GM18907 (cell line): Measurements from ENCODE around the gene ZDHHC18.
"Not testable (repeated sequence)": the region's sequence is repeated elsewhere in the genome, so short reads cannot be mapped to it uniquely, and the experiment has no call there.

Source experiments
- ATAC-seq: cut with Tn5 transposase; IDR thresholded peaks from one replicate; pipeline ENCODE4 v1.9.1; 2021; ENCODE audit warnings: mild to moderate bottlenecking, moderate library complexity; ENCODE audit not compliant: unreplicated experiment

ZDHHC18 gene

DNA sequence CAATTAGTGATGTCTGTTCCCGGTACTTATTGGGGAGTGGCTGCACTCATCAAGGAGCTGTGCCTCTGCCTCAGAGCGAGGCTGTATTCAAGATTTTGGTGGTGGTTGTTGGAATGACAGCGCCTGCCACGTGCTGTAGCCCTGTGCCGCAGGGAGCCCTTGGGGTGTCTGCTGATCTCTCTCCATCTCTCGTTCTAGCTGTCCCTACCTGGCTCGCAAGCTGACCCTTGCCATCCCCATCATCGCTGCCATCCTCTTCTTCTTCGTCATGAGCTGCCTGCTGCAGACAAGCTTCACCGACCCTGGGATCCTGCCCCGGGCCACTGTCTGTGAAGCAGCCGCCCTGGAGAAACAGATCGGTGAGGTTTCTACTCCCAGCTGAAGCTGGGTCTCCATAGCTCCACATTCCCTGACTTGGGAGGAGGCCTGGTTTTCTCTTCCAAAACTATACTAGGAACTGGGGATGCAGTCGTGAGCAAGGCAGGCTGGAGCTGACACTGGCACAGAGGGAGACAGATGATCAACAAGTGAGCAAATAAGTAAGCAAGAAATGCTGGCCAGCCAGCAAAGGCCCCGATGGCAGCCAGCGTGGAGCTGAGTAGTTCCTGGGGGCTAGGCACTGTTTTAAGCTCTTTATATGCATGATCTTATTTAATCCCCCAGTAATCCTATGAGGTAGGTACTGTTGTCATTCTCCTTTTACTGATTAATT is 5.9 kb downstream of the ZDHHC18 start:
- no peak for ATAC-seq

DNA sequence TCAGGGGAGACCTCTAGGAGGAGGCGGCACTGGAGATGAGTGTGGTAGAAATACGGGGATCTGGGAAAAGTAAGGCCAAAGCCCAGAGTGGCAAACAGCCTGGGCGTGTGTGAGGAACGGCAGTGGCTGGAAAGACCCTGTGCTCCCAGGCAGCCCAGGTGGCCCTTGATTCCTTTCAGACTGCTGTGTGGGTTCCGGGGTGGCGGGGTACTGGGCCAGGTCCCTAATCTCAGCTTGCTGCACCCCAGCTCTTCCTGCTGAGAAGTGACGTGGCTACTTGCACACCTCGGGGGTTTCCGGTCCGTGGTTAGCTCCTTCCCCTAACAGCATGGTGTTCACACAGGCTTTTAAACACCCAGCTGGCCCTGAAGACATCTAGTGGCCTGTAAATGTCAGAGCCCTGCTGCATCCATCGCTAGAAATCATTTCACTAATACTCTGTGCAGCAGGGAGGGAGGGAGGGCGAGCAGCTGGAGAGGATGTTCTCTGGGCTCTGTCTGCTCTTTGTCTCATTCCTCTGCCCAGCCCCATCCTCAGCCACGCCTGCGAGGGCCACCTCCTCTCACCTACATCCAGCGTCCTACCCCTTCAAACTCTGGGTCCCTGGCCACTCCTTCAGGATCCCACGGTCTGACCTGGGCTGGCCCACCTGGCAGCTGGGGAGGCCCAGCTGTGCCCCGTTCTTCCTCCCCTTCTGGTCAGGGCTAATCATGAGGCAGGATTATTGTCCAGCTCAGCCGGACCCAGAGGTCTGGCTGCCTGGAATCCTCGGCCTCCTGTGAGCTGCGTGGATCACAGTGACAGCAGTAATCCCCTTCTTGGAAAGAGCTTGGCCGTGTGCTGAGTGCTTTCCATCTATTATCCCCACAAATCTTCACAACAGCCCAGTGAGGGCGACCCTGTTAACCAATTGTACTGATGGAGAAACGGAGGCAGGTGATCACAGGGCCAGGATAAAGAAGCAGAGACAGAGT is 7.2 kb downstream of the ZDHHC18 start:
- ATAC-seq = peak; percentile 74

DNA sequence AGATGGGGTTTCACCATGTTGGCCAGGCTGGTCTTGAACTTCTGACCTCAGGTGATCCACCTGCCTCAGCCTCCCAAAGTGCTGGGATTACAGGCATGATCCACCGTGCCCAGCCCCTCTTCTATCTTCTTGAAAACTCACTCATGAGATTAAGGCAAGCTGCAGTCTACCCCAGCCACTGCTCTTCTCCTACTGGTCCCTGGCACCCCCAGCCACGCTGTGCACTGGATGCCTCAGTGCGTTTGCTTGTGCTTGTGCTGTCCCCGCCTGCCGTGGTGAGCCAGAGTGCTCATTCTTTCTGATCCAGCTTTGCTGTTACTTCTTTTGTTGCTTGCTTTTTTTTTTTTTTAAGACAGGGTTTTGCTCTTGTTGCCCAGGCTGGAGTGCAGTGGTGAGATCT is 11.2 kb downstream of the ZDHHC18 start:
- not testable (repeated sequence) for ATAC-seq

DNA sequence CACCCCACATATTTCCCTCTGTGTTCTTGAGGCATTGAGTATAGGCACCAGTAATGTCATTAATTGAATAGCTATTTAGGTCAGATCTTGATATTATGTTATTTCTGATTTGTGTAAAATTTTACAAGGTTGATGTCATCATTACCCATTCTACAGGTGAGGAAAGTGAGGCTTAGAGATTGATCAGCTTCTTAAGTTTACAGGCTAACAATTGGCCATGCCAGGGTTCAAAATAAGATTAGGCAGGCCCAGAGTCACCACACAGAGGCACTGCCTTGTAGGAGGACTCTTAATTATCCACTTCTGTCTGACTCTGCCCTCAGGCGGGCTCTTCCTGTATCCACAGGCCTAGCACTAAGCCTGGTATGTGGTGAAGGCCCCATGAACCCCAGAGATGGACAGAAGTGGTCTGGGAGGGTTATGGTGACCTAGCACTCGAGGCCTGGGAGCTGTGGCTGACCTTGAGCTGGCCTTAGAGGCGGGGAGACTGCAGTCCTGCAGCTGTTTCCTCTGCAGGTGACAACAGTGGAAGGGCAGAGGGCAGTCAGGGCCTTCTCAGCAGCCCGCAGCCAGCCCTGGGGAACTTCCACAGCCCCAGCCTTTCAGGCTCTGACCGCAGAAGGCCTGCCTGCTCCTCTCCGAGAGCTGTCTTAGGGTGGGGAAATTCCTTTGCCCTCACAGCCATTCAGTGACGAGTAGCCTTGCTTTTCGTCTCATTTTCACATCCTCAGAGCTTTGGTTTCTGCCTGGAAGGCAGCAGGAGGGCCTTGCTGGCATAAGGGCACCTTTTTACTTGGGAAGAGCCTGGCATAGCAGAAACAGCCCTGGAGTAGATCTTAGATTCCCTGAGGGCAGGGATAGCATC is 12.2 kb downstream of the ZDHHC18 start:
- peak; percentile 85 for ATAC-seq

DNA sequence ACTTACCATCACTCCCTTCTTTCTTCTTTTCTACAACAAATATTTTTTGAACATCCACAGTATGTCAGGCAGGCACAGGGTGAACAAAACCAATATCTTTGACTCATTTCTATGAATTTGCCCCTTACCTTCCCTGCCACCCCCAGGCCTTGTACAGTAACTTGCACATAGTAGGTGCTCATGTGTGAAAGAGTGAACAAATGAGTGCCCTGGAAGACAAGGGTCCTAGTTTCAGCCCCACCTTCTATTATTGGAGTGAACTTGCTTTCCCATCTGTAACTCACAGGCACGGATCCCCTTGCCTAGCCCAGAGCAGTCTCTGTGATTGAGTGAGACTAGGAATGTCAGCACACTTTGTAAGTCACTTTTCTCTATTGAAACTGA is 12.8 kb downstream of the ZDHHC18 start:
- peak; percentile 15 for ATAC-seq

DNA sequence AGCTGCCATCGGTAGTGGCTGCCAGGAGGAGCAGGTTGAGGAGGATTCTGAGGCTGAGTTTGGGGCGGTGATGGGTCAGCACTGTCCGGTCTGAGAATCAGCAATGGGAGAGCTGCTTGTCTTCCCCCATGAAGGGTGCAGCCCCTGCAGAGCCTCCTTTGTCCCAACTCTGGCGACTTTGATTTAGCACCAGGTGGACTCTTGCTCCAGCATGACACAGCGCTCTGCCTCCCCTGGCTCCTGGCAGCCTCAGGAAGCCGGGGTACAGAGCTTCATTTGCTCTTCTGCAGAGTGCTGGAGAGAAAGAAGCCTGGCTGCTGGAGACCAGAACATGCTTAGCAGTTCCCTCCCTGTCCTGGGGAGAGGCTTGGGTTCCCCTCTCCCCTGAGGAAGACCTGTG is 13.3 kb downstream of the ZDHHC18 start:
- no peak for ATAC-seq

DNA sequence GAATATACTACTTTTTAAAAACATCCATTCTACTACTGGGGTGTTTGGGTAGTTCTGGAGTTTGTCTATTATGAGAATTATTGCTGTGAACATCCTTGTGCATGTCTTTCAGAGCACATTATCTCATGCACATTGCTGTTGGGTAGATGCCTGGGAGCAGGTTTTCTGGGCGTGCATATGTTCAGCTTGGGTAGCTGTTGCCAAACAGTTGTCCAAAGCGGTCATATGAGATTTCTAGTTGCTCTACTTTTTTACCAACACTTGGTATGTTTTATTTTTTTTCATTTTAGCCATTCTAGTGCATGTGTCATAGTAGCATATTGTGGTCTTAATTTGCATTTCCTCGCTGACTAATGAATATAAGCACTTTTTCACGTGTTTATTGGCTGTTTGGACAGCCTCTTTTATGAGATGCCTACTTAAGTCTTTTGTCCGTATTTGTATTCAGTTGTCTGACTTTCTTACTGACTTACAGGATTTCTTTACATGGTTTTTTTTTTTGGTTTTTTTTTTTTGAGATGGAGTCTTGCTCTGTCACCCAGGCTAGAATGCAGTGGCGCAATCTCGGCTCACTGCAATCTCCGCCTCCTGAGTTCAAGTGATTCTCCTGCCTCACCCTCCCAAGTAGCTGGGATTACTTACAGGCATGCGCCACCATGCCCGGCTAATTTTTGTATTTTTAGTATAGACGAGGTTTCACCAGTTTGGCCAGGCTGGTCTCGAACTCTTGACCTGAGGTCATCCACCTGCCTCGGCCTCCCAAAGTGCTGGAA is 18.1 kb downstream of the ZDHHC18 start:
- ATAC-seq = no peak

DNA sequence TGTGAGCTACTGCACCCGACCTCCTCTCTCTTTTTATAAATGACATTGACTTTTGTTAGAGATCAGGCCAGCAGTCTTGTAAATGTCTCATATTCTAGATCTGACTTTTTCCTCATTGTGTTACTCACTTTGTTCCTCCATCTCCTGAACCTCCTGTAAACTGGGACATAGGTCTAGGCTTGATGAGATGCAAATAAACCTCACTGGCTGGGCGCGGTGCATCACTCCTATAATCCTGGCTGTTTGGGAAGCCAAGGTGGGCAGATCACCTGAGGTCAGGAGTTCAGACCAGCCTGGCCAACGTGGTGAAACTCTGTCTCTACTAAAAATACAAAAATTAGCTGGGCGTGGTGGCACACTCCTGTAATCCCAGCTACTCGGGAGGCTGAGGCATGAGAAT is 21.3 kb downstream of the ZDHHC18 start:
- not testable (repeated sequence) for ATAC-seq

DNA sequence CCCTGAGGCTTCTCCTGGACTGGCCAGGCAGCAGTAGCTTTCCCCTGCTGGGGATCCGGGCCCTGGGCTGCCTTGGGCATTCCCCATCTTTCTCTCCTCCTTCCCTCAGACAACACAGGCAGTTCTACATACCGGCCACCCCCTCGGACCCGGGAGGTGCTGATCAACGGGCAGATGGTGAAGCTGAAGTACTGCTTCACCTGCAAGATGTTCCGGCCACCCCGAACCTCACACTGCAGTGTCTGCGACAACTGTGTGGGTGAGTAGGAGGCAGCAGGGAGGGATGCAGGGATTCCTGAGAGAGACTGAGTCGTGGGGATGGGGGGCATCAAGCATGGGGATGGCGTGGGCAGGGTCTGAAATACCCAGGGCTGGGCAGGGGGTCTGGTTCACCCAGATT is 22.0 kb downstream of the ZDHHC18 start:
- ATAC-seq = no peak

DNA sequence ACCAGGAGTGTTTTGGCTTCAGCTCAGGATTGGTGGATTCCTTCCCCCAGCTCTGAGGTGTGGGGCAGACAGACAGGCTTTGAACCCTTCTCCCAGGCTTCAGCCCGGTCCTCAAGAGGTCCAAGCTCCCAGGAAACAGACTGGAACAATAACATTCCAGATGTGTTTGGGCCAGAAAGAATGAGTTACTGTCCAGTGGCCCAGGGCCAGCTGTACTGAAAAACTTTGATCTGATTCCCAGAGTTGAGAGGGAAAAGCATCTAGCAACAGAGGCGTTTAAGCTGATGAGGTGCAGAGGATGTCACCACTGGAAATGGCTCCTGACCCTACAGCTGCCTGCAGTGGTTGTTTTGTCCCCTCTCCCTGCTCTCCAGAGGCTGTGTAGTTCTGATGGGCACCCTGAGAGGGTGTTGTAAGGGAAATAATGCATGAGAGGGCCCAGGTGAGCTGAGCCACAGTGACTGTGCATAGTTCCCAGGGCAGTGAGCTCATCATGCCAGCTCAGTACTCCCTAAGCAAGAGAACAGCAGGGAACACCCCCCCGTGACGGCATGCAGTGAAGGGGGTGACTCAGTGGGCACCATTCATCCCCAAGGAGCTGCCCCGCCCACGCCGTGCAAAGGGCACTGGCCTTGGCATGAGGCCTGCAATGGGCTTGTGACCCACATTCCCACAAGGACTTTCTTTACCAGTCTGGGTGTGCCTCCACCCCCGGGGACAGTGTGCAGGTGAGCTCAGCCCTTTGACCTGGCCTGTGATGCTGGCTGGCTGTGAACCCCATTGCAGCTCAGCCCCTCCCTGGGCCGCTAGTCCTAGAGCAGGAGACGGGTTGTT is 22.7 kb downstream of the ZDHHC18 start:
- no peak for ATAC-seq

DNA sequence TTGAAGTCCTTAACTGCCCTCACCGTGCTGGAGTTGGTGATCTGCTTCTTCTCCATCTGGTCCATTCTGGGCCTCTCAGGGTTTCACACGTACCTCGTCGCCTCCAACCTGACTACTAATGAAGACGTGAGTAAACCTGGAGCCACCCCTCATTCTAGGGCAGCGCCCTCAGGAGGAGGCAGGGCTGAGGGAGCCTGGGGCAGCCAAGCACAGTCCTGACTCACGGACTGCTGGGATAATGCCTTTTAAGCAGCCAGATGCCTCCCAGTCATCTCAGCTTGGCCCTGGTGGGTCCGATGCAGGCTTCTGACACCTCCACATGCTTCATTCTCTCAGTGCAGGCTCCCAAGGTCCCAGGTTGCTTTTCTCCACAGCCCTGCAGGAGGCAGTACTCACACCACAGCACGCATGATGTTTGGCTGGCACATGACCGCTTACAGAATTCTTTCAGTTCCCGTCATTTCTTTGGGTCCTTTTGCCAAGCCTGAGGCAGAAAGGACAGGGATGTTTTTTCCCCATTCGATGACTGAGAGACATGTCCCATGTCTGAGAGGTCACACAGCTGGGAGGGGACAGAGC is 24.7 kb downstream of the ZDHHC18 start:
- ATAC-seq = no peak

DNA sequence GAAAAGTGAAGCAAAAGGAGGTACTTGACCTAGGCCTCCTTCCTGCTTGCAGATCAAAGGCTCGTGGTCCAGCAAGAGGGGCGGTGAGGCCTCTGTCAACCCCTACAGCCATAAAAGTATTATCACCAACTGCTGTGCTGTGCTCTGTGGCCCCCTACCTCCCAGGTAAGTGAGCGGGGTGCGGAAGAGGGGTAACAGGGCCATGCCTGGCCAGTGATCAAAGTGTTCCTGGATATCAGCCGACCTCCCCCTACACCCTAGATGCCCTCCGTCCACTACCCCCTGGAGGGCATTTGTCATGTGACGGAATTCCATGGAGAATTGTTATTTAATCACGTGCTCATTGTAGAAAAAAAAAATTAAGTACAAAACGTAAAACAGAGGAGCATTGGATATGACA is 26.2 kb downstream of the ZDHHC18 start:
- ATAC-seq = no peak

DNA sequence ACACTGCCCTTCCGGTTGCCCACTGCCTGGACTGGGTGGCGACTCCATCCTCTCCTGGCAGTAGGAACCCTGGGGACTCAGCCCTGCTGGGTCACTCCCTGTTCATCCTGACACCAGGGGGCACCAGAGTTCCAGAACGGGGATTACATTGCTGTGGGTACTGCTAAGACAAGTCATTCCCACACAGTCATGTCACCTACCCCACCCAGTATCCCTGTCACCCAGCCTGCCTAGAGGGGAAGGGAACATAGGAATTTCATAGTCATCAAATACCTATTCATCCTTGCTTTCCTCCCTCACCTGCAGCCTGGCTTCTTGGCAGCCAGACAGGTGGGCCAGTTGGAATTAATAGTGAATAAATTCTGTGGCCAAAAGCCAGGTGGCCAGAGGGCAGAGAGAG is 26.7 kb downstream of the ZDHHC18 start:
- peak; percentile 37 for ATAC-seq

DNA sequence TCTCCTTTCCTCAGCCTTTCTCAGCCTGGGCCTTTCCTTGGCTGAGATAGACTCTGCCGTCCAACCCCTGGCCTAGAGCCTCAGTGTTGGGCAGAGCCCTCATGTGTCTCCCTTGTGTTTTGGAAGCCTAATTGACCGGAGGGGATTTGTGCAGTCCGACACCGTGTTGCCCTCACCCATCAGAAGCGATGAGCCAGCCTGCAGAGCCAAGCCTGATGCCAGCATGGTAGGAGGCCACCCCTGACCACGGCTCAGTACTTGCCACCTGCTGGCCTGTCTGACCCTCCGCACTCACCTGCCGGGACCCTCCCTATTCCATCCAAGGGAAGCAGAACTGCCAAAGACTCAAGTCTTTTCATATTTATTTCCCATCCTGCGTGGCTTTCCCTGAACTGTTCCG is 27.1 kb downstream of the ZDHHC18 start:
- ATAC-seq = no peak

DNA sequence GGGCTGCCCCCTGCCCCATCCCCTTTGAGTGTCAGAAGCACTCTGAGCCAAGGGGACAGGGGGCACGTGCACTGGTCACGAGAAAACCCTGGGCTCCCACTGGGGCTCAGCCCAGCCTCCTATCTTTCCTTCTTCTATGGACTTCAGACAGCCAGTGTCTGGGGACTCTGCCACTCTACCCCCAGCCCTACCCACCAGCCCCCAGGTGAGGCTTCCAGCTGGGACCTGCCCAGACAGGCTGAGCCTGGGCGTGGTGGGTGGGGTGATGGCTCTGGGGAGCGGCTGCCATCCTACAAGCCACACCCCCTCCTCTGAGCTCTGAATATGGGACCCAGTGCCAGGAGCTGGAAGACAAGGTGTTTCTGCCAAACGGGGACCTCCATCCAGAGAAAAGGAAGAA is 28.4 kb downstream of the ZDHHC18 start:
- ATAC-seq = no peak

DNA sequence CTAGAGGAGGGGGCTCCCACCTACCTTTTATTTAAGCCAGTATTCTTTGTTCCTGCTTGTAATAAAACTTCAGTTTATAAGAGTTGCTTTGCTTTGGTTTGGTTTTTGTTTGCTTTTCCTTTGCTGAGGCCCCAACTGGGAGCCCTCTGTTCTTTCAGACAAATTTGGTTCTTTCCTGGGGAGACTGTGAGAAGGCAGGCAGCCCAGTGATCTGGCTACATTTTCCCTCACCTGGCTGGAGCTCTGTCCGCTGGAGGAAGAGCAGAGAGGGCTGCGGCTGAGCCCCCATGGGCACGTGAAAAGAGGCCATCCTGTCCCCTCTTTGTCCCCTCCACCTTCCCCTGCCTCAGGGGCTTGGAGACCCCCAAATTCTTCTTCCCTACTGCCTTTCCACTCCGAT is 29.1 kb downstream of the ZDHHC18 start:
- no peak for ATAC-seq

DNA sequence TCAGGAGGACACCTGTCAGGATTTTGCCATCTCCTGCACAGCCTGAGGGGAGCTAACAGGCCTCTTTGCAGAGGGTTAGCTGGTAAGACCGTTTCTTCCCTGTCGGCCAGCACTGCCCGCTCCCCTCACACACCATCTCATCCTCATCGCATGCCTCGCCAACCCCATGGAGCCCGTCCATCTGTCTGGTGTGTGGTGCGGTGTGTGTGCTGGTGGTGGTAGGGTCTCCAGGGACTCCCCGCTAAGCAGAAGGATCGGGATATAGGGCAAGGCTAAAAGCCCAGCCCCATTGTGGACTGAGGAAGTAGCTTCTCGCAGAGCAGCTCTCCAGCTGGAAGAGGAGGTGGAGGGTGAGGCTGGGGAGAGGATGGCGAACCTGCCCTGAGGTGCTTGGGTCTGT is 29.7 kb downstream of the ZDHHC18 start:
- ATAC-seq = no peak

DNA sequence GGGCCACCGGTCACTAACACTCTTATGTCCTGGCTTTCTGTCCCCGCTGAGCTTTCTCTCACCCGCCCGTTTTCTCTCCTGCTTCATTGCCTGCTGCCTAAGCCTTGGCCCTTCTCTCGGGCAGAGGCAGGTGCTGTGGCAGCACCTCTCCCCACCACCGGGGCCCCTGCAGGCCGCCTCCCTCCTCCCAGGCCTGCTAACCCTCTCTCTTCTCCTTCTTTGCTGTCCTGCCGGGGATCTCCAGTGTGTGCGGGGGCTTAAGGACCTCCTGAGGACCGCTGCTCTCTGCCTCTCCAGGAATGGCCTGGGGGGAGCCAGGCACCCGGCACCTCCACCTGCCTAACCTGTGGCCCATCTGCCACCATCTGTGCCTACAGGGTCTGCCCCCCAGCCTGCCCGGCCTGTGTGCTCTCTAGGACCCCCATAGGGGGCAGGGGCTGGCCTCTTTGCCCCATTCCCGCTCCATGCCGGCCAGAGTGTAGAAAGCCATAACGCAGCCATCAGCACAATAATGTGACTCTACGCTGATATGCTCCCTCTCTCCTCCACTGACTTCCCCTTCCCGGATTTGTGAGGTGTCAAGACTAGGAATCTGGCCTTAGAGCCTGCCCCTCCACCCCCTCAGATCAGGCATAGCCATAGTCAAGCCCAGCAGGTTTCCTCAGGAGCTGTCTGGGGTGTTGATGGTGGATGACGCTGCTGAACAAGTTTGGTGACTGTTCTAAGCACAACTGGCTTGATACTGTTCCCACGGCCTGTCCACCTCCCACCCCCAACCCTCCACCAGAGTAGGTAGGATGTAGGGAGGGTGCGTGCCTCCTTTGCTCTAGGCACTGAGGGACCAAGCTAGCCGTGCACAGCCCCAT is 30.3 kb downstream of the ZDHHC18 start:
- no peak for ATAC-seq
